ENCODE measurements around the gene SYT4.

The SYT4 gene

DNA sequence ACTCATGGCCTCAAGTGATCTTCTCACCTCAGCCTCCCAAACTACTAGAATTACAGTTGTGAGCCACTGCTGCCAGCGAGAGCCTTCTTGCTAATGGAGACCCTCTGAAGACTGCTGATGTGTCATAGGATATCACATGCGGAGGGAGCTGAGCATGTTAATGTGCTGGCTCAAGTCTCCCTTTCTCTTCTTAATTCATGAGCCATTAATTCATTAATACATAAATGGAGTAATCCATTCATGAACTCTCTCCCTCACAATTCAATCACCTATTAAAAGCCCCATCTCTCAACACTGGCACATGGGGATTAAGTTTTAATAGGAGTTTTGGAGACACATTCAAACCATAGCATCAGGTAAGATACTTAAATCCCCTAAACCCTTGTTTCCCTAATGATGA lies 54.8 kb downstream of the SYT4 start:
- DNase-seq = no peak

DNA sequence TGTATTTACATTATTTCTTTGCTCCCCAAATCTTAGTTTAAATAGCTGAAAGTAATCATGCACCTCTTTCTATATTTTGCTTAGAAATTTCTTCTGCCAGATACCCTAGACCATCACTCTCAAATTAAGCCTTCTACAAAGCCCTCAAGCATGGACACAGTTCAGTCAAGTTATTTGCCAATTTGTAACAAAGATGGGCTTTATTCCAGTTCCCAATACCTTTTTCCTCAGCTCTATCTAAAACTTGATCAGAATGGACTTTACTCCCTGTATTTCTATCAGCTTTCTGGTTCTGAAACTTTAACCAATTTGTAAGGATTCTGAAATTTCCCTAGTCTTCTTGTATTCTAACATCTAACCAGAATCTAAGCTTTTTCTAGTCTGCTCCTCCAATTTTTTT lies 56.6 kb downstream of the SYT4 start:
- DNase-seq = no peak
